HG02970 (cell line): Measurements from ENCODE around the gene MBD5.

Experiments
- ATAC-seq: cut with Tn5 transposase; IDR thresholded peaks from one replicate; pipeline ENCODE4 v1.9.1; 2021; ENCODE audit warnings: mild to moderate bottlenecking, moderate library complexity, moderate number of reproducible peaks; ENCODE audit not compliant: unreplicated experiment, low FRiP score

The MBD5 gene

DNA sequence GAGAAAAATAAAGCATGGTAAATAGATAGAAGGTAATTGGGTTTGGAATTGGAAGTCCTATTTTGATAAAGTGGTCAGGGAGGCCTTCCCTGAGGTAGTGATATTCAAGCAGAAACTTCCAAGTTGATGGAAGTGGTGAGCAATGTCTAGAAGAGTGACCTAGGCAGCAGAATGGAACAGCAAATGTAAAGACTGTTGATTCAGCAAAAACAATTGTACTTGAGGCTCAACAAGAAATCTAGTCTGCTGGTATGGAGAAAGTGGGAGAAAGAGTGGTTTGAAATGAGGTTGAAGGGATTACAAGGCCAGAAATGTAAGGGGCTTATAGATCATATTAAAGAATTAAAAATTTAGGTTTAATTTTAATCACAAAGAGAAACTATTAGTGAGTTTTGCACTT is 181.3 kb downstream of the MBD5 start:
- no peak for ATAC-seq

DNA sequence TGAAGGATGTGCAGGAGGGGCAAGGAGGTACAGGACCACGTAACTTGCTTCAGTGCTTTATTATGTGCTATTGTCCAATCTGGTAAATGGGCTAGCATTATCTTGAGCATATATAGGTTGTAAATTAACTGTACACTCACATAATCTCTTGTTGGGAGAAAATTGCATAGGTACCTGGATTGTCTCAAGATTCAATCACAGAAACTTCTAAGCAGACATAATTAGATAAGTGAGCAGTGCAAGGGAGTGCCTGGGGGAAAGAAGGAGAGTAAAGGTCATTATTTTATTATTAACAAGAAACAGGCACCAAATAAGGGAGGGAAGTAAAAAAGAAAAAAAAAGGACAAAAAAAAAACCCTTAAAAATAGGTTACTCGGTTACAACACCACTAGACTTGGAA is 186.2 kb downstream of the MBD5 start:
- no peak for ATAC-seq

DNA sequence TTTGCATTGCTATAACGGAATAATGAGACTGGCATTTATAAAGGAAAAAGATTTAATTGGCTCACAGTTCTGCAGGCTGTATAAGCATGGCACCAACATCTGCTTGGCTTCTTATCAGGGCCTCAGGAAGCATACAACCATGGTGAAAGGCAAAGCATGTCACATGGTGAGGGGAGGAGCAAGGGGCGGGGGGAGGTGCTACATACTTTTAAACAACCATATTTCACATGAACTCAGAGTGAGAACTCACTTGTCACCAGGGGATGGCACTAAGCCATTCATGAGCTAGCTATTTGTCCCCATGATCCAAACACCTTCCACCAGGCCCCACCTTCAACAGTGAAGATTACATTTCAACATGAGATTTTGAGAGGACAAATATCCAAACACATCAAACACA is 188.7 kb downstream of the MBD5 start:
- no peak for ATAC-seq

DNA sequence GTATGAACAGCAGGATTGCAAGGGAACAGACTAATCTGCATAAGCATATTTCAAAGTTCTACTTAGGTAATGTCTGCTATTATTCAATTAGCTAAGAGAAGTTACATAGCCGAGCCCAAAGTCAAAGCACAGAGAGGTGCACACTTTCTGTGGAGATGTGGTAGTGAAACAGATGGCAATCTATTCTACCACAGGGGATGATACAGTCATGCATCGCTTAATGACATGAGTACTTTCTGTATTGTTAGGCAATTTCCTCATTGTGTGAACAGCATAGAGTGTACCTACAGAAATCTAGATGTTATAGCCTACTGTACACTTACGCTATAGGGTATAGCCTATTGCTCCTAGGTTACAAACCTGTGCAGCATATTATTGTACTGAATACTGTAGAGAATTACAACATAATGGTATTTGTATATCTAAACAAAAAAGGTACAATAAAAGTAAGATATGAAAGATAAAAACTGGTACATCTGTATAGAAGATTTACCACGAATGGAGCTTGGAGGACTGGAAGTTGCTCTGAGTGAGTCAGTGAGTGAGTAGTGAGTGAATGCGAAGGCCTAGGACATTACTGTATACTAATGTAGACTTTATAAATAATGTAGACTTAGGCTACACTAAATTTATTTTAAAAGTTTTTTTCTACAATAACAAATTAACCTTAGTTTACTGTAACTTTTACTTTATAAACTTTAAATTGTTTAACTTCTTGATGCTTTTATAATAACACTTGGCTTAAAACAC is 197.6 kb downstream of the MBD5 start:
- no peak for ATAC-seq

DNA sequence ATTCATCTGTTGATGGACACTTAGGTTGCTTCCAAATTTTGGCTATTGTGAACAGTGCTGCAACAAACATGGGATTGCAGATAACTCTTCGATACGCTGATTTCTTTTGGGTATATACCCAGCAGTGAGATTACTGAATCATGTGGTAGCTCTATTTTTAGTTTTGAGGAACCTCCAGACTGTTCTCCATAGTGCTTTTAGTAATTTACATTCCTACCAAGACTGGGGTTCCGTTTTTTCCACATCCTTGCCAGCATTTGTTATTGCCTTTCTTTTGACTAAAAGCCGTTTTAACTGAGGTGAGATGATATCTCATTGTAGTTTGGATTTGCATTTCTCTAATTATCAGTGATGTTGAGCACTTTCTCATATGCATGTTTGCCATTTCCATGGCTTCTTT is 200.3 kb downstream of the MBD5 start:
- ATAC-seq, result no peak

DNA sequence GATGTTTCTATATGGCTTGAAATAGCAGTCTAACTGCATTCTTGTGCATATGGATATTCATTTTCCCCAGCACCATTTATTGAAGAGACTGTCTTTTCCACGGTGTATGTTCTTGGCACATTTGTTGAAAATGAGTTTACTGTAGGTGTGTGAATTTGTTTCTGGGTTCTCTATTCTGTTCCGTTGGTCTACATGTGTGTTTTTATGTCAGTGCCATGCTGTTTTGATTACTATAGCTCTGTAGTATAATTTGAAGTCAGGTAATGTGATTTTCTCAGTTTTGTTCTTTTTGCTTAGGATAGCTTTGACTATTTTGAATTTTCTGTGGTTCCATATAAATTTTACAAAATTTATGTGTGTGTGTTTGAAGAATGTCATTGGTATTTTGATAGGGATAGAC is 201.0 kb downstream of the MBD5 start:
- no peak for ATAC-seq

DNA sequence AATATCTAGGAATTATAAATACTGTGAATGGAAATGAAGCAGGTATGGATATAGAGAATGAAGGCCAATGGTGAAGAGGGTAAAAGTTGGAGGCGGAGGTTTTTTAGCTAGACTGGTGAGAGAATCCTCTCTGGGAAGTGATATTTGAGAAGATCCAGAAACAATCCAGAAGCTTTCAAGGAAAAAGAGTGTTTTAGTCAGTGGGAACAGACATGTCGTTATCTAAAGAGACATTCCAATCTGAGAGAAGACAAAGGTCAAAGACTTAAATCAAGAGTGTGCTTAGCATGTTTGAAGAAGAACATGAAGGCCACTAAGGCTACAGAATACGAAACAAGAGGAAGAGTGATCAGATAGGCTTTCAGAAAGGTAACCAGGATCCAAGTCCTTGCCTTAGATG is 211.0 kb downstream of the MBD5 start:
- no peak for ATAC-seq

DNA sequence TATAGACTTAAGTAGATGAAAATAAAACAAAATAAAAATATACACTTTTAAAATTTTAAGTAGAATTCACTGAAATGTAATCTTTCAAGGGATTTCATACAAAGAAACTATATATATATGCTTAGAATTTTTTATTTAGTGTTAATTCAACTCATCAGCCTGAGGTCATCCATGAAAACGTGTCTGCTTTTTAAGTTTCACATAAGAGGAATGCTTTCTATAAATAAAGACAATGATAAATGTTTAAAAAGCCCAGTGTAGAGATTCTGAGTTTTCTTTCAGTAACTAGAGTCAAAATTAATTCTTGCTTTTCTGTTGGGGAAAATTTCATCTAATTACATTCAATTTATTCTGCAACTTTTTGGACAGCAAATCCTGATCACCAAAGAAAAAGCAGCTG is 213.3 kb downstream of the MBD5 start:
- no peak for ATAC-seq

DNA sequence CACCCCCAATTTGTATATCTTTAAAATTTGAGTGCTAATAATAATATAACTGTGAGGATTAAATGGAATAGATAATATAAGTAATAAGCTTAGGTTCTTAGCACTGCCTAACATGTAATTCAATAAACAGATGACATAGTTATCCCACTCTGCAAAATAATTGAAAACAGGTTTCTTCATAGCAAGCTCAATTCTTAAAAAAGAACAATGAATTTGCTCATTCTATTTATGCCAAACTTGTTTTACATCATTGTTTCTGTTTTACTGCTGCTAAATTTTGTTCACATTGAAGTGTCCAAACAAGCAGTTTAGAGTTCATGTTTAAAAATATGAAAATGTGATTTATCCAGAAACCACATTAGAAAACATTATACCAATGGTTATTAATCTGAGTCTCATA is 217.0 kb downstream of the MBD5 start:
- no peak for ATAC-seq

DNA sequence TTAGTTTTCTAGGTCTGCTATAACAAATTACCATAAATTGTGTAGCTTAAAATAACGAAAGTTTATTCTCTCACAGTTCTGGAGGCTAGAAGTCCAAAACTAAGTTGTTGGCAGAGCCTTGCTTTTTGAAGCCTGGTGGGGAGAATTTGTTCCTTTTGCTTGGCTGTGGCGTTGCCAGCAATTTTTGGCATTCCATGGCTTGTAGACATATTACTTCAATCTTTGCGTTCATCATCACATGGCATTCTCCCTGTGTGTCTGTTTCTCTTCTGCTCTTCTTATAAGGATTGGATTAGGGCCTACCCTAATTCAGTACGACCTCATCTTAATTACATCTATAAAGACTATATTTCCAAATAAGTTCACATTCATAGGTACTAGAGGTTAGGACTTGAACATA is 217.7 kb downstream of the MBD5 start:
- ATAC-seq, result no peak

DNA sequence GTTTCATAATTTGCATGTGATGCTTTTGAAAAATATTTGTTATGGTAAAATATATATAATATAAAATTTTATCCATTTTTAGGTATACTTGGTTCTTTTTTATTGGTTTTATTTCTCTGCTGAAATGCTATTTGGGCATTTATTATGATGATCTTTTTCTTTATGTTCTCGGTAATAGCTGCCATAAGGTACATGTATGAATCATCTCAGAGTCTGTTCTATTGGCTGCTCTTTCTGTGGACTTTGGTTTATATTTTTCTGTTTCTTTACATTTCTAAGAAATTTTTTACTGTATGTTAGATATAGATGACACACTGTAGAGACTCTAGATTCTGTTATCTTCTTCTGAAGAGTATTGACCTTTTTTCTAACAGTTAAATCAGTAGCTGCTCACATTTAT is 219.9 kb downstream of the MBD5 start:
- no peak for ATAC-seq

DNA sequence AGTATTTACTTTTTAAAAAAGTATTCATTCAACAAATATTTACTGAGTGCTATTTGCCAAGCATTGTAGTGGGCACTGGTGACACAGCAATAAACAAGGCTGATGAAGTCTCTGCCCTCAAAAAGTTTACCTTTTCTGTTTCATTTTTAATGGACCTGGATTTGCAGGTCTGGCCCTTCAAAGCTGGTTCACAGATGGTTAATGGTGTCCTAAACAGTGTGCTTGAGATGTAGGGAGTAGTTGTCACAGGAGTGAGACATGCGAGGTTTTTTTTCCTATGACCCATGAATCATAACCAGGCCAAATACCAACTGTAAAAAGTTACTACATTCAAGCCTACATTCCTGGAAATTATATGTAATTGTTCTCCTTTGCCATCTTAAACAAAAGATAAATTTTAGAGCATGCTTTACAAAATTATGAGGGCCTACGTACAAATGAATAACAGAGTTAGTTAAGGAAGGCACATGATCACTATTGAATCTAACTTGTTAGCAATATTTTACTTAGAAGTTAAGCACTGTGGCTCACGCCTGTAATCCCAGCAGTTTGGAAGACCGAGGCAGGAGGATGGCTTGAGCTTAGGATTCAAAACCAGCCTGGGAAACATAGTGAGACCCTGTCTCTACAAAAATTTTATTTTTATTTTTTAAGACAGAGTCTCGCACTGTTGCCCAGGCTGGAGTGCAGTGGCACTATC is 223.9 kb downstream of the MBD5 start:
- ATAC-seq, result no peak

DNA sequence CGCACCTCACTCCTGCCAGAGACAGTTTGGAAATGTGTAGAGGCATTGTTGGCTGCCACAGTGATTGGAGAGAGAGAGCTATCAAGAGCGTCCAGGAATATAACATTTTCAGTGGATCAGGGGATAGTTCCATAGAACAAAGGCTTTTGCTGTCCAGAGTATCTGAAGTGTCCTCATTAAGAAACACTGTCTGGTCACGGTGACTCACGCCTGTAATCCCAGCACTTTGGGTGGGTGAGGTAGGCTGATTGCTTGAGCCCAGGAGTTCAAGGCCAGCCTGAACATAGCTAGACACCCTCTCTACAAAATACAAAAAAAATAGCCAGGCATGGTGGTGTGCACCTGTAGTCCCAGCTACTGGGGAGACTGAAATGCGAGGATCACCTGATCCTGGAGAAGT is 231.1 kb downstream of the MBD5 start:
- no peak for ATAC-seq

DNA sequence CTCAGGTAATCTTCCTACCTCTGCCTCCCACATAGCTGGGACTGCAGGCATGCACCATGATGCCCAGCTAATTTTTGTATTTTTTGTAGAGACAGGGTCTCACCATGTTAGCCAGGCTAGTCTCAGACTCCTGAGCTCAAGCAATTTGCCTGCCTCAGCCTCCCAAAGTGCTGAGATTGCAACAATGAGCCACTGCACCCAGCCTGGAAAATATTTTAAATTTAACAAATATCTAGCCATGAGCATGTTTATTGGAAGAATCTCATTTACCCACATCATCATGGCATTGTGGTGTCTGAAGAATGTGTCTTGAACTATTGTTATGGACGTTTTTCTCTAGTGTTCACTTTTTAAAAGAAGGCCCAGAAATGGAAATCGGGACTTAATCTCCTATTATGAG is 231.8 kb downstream of the MBD5 start:
- no peak for ATAC-seq

DNA sequence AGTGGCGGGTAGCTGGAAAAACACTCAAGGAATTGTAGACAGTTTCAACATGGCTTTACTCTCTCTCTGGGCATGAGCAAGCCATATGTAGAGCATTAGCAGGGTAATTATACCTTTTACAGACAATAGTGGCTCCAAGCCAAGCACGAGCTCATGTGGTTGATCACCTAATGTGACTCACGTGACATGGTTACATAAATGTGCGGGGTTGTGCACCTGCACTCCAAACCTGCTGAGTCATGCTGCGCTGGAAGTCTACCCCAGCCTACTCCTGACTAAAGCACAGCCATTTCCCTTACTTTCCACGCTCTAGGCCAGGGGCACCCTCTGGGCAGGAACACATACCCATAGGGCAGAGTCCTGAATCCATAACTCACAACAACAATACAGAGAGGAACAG is 232.8 kb downstream of the MBD5 start:
- ATAC-seq, result no peak

DNA sequence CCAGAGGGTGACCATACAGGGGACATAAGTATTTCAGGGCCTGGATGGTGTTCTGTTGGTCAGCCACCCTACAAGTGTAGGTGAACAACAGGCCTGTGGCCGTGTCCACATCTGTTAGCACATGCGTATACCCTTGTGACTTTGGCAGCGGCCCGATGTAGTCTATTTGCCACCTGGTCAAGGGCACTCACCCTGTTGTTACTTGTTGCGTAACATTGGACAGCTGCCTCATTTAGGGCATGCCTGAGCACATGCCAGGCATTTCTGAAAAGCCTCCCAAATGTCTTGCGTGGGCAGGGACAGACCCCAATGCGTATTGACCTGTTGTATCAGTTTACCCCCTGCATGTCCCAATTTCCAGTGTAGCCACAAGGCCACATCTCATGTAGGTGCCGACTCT is 235.0 kb downstream of the MBD5 start:
- ATAC-seq, result no peak

DNA sequence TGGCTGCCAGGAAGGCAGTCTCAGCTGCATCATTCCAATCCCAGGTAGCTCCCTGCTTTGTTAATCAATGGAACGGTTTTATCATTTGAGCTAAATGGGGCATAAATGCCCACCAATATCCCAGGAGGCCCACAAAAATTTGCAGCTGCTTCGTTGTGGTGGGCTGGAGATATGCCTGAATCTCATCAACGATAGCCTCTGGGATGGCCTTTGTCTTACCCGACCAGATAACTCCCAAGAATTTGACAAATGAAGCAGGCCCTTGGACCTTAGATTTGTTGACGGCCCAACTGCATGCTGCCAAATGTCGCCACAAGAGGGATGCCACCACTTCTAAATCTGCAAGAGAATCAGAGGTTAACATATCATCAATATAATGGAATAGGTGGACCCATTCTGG is 236.4 kb downstream of the MBD5 start:
- ATAC-seq, result no peak

DNA sequence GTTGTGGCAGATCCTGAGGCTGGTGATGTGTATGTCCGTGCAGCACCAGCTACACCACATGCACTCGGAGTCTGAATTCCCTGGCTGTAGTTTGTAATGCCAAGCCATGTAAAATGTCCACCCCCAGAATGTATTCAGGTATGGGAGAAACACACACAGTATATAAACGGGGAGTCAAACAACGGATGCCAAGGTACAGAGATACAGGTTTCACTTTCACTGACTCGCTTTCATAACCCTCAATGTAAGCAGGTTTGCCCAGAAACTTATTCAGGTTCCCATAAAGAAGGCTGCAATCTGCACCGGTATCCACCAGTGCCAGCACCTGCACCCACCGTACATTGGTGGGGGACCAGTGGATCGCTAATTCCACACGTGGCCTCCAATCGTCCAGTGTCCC is 237.2 kb downstream of the MBD5 start:
- ATAC-seq, result no peak

DNA sequence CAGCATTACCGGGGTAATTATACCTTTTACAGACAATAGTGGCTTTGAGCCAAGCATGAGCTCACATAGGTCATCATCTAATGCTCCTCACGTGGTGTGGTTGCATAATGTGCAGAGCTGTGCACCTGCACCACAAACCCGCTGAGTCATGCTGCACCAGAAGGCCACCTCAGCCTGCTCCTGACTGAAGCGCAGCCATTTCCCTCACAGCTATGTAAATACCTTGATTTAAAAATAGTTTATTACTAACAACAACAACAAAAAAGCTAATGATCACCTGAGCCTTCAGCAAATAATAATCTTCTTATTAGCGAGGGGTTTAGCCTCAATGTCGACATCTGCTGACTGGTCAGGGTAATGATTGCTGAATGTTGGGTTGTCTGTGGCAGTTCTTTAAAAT is 238.8 kb downstream of the MBD5 start:
- ATAC-seq, result no peak

DNA sequence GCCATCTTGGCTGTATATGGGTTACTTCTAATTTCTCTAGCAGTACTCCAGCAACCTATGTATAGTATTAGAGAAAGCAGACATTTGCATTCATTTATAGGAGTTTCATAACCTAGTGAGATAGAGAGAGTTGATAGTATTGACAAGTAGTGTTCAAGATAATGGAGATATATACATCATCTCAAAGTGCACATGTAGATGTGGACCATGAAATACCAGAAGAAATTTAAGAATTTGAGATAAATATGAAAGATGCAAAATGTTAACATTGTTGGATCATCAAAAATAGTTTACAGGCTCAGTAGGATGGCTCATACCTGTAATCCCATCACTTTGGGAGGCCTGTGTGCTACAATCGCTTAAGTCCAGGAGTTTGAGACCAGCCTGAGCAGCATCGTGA is 243.0 kb downstream of the MBD5 start:
- ATAC-seq, result no peak

DNA sequence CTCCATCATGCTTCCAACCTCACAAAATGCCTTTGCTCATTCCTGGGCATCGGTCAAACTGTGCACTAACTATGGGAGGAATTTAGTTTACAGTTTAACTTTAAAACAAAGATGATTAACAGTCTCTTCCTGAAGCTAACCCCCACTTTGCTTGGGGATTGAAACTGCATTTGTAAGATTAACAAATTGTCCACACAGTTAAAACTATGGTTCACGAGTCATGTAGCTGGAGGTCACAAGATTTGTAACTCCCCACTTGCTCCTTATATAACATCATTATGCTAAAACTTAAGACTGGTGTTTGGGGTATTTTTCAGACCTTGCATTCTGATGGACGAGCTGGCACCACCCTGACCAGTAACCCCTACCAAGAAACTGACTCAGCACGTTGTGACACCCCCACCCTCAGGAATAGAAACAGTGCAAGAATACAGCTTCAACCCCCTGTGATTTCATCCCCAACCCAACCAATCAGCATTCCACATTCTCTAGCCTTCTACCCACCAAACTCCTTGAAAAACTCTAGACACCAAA is 252.3 kb downstream of the MBD5 start:
- no peak for ATAC-seq

DNA sequence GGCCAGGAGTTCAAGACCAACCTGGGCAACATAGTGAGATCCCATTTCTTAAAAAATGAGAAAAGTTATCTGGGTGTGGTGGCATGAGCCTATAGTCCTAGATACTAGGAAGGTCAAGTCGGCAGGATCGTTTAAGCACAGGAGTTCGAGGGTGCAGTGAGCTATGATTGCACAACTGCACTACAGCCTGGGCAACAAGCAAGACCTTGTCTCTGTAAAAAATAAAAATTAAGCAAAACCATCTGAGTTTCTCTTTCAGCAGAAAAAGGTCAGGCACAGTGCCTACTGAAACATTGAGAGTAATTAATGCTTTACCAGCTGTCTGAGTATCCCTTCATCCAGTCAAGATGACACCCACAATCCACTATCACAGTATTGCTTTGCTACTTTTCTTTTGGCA is 258.3 kb downstream of the MBD5 start:
- ATAC-seq, result no peak
